ENCODE results near the gene DNAJC10. TPM values are rescaled to one million over a fixed set of nuclear protein-coding genes. Genes with fewer than 3 reads are reported as not detected.

Gene DNAJC10
- total RNA-seq, 2 donors from 2014 or later, result 90.5 to 92.7 TPM

DNA sequence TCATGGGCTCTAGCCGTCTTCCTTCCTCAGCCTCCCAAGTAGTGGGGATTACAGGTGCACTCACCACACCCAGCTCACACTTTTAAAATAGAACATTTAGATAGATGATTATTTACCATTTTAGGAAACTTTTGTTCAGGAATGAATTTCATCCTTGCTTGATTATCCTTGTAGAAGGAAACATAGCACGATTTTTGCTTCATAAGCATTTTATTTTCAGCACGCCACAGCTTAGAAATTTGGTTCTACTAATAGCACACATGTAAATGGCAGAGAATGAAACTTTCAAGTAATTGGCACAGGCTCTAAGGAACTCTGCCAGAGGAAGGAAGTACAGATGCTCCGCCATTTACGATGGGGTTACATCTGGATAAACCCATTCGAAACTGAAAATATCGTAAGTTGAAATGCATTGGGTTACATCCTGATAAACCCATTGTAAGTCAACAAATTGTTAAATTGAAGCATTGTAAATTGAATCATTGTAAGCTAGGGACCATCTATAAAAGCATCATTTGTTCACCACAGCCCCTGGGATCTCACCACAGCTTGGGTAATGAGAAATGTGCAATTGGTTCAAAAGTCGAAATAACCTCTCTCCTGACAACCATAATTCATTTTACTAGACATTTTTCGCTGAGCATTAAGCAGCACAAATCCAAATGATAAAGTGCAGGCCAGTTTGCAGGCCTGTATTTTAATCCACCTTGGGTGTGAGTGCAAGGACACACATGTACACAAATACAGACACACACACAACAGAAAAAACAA is 117.2 kb downstream of the DNAJC10 start:
- Histone ChIP-seq H3K36me3 (no peaks in the 10 kb centered on the region), H3K4me3 (no peak overlapping the region), H3K27me3 (no peaks in the 10 kb centered on the region), H3K9ac (ENCODE audit: low read depth in 2 of 2, low read length in 2 of 2) (no peak overlapping the region), H3K9me3 (no peaks in the 10 kb centered on the region), H3K4me1 (no peaks in the 10 kb centered on the region), H3K27ac (no peak overlapping the region)
- no peak for TF ChIP-seq CTCF (IDR thresholded peaks at IDR 0.05)
- no peak for DNase-seq
- intact Hi-C loops (cut with DNase I), result no loop called here

DNA sequence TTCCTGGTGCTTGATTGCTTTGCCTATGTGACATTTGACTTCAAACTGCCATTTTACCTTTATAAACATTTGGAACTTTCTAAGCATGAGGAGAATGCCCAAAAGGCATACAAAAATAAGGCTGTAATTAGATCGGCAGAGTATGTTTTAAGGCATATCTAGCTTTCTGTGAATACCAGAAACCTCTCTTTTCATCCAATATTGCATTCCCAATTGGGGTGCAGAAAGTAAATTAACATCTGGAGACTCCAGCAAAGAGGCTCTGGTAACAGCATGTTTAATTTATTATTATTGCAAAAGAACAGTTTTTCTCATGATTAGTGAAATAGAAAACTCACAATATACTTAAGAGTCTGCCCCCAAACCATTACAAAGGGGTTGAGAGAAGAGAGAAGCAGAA is 118.2 kb downstream of the DNAJC10 start:
- intact Hi-C loops (cut with DNase I), result no loop called here
- no peak for TF ChIP-seq CTCF (IDR thresholded peaks at IDR 0.05)
- Histone ChIP-seq H3K27ac (no peak overlapping the region), H3K4me1 (no peaks in the 10 kb centered on the region), H3K27me3 (no peaks in the 10 kb centered on the region), H3K9me3 (no peaks in the 10 kb centered on the region), H3K9ac (ENCODE audit: low read depth in 2 of 2, low read length in 2 of 2) (no peak overlapping the region), H3K36me3 (no peaks in the 10 kb centered on the region), H3K4me3 (no peak overlapping the region)
- no peak for DNase-seq

GRCh38 chr2:182836451-182836850 is 120.4 kb downstream of the DNAJC10 start:
- no peak overlapping the region for H3K27ac ChIP-seq
- no peak overlapping the region for H3K9ac ChIP-seq (ENCODE audit: low read depth in 2 of 2, low read length in 2 of 2)
- intact Hi-C loops (cut with DNase I), result no loop called here
- no peak overlapping the region for H3K4me3 ChIP-seq
- H3K36me3 ChIP-seq, result no peaks in the 10 kb centered on the region
- no peaks in the 10 kb centered on the region for H3K27me3 ChIP-seq
- no peaks in the 10 kb centered on the region for H3K9me3 ChIP-seq
- no peaks in the 10 kb centered on the region for H3K4me1 ChIP-seq
- TF ChIP-seq CTCF (IDR thresholded peaks at IDR 0.05), result no peak
- DNase-seq, result no peak

Other genes starting within 250 kb of the DNAJC10 start
- gene FRZB, start 150.4 kb downstream of the DNAJC10 start, total RNA-seq, result 10 to 100 TPM; 12.8 to 26.8 TPM

Data from colonic mucosa (tissue), 4 donors.